ENCODE results near the gene TPT1. TPM values are rescaled to one million over a fixed set of nuclear protein-coding genes. Genes with fewer than 3 reads are reported as not detected.
A peak's percentile ranks its signal among the peaks of the same experiment; 100 is the strongest.
"Not testable (repeated sequence)": the region's sequence is repeated elsewhere in the genome, so short reads cannot be mapped to it uniquely, and the experiment has no call there.

The TPT1 gene
- total RNA-seq = 2,868 and 3,711 TPM in 2 replicates

DNA sequence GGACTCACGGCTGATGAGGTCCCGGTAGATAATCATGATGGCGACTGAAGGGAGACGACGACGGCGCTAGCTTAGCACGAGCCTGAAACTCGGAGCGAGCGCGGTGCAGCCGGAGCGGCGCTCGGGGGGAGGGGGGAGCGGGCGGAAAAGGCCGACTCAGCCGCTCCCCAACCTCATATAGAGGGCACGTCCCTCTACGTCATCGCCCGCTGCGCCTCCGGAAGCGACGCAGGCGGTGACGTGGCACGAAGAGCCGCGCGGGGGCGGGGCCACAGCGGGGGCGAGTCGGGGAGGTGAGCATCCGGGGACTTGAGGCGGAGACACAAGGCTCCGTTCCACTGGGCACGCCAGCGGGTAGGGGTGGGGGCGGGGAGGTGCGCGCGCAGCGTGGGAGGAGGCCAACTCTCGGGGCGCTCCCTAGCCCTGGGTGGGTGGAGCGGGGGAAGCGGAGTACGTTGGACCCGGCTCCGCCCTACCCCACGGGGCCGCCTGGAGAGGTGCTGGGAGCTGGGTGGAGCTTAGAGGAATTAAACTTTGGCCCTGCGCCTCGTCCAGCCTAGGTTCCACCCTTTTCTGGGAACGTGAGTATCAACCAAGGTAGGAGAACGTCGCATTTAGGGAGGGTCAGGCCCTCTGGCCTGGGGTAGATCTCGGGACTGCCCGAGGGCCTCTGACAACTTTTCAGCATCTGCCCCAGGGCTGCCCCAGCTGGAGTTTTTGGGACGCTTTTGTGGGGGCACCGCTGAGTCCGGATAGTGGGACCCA lies at the start of gene TPT1:
TPT1 (minus strand) TSS at position 150 of the 765 bp plus-strand sequence; CDS start at position 36, 114 bp downstream.
- DNase-seq (ENCODE audit: low read depth) = peak; percentile 90

DNA sequence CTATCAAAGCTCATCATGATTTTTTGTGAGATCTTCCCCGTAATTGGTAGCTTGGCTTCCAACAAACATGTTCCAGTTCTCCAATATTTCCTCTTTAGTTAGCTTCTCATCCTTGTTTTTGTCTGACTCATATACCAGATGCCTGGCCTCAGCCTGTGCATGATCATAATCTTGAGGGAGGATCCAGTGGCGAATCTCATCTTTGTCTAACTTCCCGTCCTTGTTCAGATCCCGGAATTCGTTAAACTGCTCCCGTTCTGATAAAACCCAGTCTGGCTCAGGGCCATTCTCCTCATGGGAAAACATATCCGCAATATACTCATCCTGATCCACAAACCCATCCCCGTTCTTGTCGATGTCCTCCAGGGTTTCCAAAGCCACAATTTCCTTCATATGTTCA lies 49.4 kb upstream of the TPT1 start:
- DNase-seq (ENCODE audit: low read depth) = not testable (repeated sequence)

DNA sequence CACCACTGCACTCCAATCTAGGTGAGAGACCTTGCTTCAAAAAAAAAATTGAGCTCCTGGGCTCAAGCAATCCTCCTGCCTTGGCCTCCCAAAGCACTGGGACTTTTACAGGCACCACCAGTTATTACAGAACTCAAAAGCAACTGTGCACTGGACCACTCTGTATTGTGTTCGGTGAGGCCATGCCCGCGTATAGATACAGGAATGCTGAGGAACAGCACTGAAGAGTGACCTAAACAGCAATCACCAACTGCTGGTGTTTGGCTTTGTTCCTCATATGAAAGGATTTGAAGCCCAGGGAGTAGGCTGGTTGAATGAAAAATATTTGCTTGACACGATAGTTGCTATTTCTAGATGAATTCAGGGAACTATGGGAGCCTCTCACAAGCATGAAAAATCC lies 47.7 kb upstream of the TPT1 start:
- DNase-seq (ENCODE audit: low read depth) = no peak

DNA sequence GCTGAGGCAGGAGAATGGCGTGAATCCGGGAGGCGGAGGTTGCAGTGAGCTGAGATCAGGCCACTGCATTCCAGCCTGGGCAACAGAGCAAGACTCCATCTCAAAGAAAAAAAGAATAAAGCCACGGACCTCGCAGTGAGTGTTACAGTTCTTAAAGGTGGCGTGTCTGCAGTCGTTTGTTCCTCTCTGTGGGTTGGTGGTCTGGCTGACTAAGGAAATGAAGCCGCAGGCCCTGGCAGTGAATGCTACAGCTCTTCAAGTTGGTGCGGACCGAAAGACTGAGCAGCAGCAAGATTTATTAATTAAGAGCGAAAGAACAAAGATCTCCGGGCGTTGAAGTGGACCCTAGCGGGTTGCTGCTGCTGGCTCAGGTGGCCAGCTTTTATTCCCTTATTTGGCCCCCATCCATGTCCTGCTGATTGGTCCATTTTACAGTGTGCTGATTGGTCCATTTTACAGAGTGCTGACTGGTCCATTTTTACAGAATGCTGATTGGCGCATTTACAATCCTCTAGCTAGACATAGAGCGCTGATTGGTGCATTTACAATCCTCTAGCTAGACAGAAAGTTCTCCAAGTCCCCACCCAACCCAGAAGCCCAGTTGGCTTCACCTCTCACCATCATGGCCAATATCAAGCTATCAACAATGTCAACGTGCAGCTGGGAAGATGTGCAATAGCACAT lies 46.1 kb upstream of the TPT1 start:
- DNase-seq (ENCODE audit: low read depth) = not testable (repeated sequence)

- DNase-seq (ENCODE audit: low read depth) = no peak
These were observed 45.0 kb upstream of the TPT1 start for GRCh38 chr13:45385907-45386553.

- no peak for DNase-seq (ENCODE audit: low read depth)
These were observed 44.3 kb upstream of the TPT1 start for GRCh38 chr13:45385320-45385719.

DNA sequence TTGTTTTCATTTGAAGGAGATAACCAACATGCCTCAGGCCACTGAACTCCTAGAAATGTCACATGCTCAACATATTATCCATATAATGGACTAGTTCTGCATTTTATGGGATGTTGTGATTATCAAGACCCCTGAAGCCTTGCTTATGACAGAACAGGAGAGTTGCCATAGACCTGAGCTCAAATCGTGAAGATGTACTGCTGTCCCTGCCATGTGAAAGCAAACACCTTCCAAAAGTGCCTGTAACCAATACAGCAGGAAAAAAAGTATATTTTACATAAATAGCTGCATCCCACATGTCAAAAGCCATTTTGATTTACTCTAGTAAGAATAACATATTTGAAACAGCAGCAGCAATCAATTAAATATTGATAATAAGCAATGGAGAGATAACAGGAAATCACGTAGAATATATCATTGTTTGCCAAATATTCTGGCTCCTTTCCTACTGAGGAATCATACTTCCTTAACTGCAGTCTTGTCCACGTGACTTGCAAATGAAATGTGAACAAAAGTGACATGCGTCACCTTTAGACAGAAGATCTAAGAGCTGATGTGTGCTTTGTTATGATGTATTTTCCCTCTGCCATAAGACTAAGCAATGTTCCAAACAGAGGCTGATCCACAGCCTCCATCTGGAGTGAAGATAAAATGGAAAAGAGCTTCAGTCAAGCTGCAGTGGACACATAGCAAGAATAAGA lies 43.6 kb upstream of the TPT1 start:
- DNase-seq (ENCODE audit: low read depth) = no peak

DNA sequence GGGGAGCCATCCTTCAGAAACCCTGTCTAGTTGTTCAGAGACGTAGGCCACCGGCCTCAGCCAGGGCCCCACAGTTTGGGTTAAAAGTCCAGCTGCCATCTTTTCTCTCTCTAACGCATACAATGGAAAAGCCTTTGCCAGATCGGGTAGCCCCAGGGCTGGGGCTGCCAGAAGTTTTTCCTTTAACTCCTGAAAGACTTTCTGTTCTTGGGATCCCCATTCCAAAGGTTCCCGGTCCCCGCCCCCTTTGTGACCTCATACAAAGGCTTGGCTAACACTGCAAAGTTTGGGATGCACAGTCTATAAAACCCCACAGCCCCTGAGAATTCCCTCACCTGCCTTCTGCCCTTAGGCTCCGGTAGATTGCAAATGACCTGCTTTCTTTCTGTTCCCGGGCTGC lies 41.8 kb upstream of the TPT1 start:
- not testable (repeated sequence) for DNase-seq (ENCODE audit: low read depth)

- no peak for DNase-seq (ENCODE audit: low read depth)
These were observed 40.2 kb upstream of the TPT1 start for GRCh38 chr13:45381196-45381595.

- not testable (repeated sequence) for DNase-seq (ENCODE audit: low read depth)
These were observed 39.7 kb upstream of the TPT1 start for GRCh38 chr13:45380708-45381107.

DNA sequence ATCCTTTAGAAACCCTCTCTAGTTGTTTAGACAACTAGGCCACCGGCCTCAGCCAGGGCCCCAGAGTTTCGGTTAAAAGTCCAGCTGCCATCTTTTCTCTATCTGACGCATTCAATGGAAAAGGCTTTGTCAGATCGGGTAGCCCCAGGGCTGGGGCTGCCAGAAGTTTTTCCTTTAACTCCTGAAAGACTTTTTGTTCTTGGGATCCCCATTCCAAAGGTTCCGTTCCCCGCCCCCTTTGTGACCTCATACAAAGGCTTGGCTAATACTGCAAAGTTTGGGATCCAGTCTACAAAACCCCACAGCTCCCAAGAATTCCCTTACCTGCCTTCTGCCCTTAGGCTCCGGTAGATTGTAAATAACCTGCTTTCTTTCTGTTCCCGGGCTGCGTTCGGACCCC lies 38.5 kb upstream of the TPT1 start:
- DNase-seq (ENCODE audit: low read depth) = not testable (repeated sequence)

- DNase-seq (ENCODE audit: low read depth) = not testable (repeated sequence)
These were observed 37.8 kb upstream of the TPT1 start for GRCh38 chr13:45378786-45379185.

DNA sequence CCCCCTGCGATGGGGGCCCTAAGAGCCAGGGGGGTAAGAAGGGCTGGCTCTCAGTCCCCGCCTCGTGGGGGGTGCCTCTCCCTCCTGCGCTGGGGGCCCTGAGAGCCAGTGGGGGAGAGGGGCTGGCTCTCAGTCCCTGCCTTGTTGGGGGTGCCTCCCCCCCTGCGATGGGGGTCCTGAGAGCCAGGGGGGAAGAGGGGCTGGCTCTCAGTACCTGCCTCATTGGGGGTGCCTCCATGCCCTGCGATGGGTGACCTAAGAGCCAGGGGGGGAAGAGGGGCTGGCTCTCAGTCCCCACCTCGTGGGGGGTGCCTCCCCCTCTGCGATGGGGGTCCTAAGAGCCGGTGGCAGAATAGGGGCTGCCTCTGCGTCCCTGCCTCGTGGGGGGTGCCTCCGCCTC lies 36.3 kb upstream of the TPT1 start:
- not testable (repeated sequence) for DNase-seq (ENCODE audit: low read depth)

DNA sequence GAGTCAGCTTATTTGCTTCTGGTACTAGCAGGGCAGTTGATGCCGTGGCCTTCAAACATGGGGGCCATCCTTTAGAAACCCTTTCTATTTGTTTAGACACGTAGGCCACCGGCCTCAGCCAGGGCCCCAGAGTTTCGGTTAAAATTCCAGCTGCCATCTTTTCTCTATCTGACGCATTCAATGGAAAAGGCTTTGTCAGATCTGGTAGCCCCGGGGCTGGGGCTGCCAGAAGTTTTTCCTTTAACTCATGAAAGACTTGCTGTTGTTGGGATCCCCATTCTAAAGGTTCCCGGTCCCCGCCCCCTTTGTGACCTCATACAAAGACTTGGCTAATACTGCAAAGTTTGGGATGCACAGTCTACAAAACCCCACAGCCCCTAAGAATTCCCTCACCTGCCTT lies 35.7 kb upstream of the TPT1 start:
- DNase-seq (ENCODE audit: low read depth) = not testable (repeated sequence)

DNA sequence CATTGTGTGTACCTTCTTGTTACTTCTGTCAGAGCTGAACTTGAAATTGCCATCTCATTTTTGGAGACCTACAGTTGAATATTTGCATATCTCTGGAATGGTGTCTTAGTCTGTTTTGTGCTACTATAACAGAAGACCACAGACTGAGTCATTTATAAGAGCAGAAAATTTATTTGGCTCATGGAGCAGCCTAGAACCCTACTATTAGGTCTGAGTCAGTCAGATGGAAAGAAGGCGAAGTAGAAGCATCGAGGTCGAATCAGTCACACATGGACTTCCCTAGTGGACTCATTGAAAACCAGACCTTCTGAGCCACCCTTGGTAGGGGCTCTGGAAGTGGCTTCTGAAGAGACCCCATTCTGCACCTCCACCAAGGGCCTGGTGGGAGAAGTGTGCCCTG lies 33.9 kb upstream of the TPT1 start:
- peak; percentile 11 for DNase-seq (ENCODE audit: low read depth)

DNA sequence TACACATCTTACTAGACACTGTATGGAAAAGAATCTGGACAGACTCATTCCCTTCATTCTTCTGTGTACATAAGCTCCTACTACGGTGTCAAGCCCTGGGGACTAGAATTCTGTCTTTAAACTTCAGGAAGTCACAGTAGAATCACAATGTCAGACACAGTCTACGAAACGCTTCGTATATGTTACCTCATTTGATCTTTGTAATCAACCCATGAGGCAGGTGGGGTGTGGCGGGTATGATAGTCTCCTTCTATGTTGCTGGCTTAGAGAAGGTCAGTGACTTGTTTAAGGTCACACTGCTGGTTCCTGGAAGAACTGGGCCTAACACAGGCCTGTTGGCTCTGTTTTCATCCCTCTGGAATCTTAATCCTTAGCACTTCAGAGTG lies 32.2 kb upstream of the TPT1 start:
- no peak for DNase-seq (ENCODE audit: low read depth)

GRCh38 chr13:45372189-45373161 lies 31.5 kb upstream of the TPT1 start:
- DNase-seq (ENCODE audit: low read depth) = no peak

DNA sequence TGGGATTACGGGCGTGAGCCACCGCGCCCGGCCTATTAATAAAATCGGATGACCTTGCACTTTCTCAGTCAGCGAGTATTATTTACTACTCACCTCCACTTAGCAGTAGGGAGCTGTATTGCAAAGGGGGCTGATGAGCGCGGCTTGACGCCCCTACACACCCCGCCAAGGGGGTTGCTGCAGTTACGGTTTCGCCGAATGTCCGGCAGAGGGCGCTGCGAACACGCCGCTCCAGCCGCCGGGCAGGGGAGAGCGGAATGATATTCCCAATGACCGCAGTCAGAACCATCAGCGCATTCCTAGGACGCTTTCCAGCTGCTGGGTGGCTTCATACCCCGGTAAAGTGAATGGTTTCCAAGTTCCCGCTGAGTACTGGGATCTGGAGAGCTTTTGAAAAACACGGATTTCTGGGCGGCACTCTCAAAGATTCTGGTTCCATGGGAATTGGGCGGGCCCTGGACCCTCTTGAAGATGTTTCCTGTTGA lies 30.0 kb upstream of the TPT1 start:
- peak; percentile 72 for DNase-seq (ENCODE audit: low read depth)

DNA sequence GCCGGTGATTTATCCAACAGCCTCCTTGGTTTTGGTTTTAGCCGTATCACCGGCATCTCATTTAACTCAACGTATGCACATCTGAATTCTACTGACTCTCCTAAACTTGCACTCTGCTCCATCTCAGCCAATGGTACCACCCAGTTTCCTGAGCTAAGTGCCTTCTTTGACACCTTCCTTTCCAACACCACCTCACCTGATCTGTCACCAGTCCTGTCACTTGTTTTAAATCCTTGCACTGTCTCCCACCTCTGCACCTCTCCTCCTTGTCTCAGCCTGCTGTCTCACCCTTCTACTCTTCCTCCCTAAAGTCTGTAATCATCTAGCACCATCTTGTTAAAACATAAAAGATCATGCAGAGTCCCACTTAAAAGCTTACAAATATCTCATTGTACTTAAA lies 28.1 kb upstream of the TPT1 start:
- DNase-seq (ENCODE audit: low read depth) = no peak

DNA sequence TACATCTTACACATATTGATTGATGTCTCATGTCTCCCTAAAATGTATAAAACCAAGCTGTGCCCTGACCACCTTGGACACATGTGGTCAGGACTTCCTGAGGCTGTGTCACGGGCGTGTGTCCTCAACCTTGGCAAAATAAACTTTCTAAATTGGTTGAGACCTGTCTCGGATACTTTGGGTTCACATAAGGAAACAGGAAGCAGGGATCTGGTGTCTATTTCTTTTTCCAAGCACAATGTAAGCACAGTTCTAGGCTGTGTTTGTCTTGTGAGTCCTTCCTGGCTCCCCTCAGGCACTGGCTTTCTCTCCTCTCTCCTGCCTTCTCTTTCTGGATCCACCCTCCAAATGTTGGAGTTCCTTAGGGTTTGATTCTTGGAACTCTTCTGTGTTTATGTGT lies 27.6 kb upstream of the TPT1 start:
- DNase-seq (ENCODE audit: low read depth) = peak; percentile 67

GRCh38 chr13:45368005-45368404 lies 27.0 kb upstream of the TPT1 start:
- peak; percentile 76 for DNase-seq (ENCODE audit: low read depth)
